Trophoblast cell (in vitro differentiated cells and primary cell): ENCODE results near the gene OTOG. TPM values are rescaled to one million over a fixed set of nuclear protein-coding genes. Genes with fewer than 3 reads are reported as not detected.
A peak's percentile ranks its signal among the peaks of the same experiment; 100 is the strongest.

ENCODE experiments used
- DNase-seq, 2 donors: peaks; one replicate each; pipeline ENCODE4 v3.0.0-alpha.2; 2016
- H2AFZ ChIP-seq: 2 replicates; pipeline ENCODE4 v1.6.1; 2013; ENCODE audit warnings: low read length, moderate library complexity, mild to moderate bottlenecking; ENCODE audit not compliant: insufficient read depth, poor library complexity
- H2AK5ac ChIP-seq: 2 replicates; pipeline ENCODE4 v1.6.1; 2013; ENCODE audit warnings: mild to moderate bottlenecking, low read length
- H2BK120ac ChIP-seq: 2 replicates; pipeline ENCODE4 v1.6.1; 2013; ENCODE audit warnings: low read length, mild to moderate bottlenecking, moderate library complexity; ENCODE audit not compliant: insufficient read depth, poor library complexity
- H2BK12ac ChIP-seq: 2 replicates; pipeline ENCODE4 v1.6.1; 2013; ENCODE audit warnings: mild to moderate bottlenecking, low read length, moderate library complexity
- H2BK5ac ChIP-seq: 2 replicates; pipeline ENCODE4 v1.6.1; 2013; ENCODE audit warnings: low read length, low read depth, moderate library complexity, mild to moderate bottlenecking; ENCODE audit not compliant: poor library complexity
- H3K14ac ChIP-seq: 2 replicates; pipeline ENCODE4 v1.6.1; 2013; ENCODE audit warnings: mild to moderate bottlenecking, low read length
- H3K18ac ChIP-seq: 2 replicates; pipeline ENCODE4 v1.6.1; 2013; ENCODE audit warnings: mild to moderate bottlenecking, low read length
- H3K23ac ChIP-seq: 2 replicates; pipeline ENCODE4 v1.6.1; 2013; ENCODE audit warnings: low read length
- H3K27ac ChIP-seq: 2 replicates; pipeline ENCODE4 v1.5.1; 2013; ENCODE audit warnings: low read depth, mild to moderate bottlenecking, inconsistent platforms, low read length, moderate library complexity
- H3K27me3 ChIP-seq: 2 replicates; pipeline ENCODE4 v1.6.1; 2013; ENCODE audit warnings: inconsistent platforms, mild to moderate bottlenecking, low read length, moderate library complexity; ENCODE audit not compliant: insufficient read depth
- H3K36me3 ChIP-seq, 2 experiments: 1 replicate in 1 of 2; 2 replicates in 1 of 2; pipeline ENCODE4 v1.6.1; 2013; ENCODE audit warnings: low read length in 2 of 2, mild to moderate bottlenecking in 2 of 2, moderate library complexity in 1 of 2; ENCODE audit not compliant: insufficient read depth in 2 of 2, control insufficient read depth in 1 of 2
- H3K4ac ChIP-seq: 2 replicates; pipeline ENCODE4 v1.6.1; 2013; ENCODE audit warnings: low read depth, mild to moderate bottlenecking, low read length, moderate library complexity
- H3K4me1 ChIP-seq, 2 experiments: 1 replicate in 1 of 2; 2 replicates in 1 of 2; pipeline ENCODE4 v1.6.1; 2013; ENCODE audit warnings: low read length in 2 of 2, mild to moderate bottlenecking in 2 of 2, moderate library complexity in 1 of 2; ENCODE audit not compliant: insufficient read depth in 2 of 2, control insufficient read depth in 1 of 2
- H3K4me2 ChIP-seq: 2 replicates; pipeline ENCODE4 v1.6.1; 2013; ENCODE audit warnings: inconsistent platforms, mild to moderate bottlenecking, low read length, moderate library complexity
- H3K4me3 ChIP-seq: 2 replicates; pipeline ENCODE4 v1.5.1; 2013; ENCODE audit warnings: mild to moderate bottlenecking, low read depth, low read length, inconsistent platforms
- H3K79me1 ChIP-seq: one replicate; pipeline ENCODE4 v1.6.1; 2013; ENCODE audit warnings: low read length
- H3K79me2 ChIP-seq: 2 replicates; pipeline ENCODE4 v1.6.1; 2013; ENCODE audit warnings: low read length, mild to moderate bottlenecking; ENCODE audit not compliant: control insufficient read depth, insufficient read depth, poor library complexity
- H3K9ac ChIP-seq: 2 replicates; pipeline ENCODE4 v1.6.1; 2013; ENCODE audit warnings: mild to moderate bottlenecking, low read length
- H3K9me3 ChIP-seq: 2 replicates; pipeline ENCODE4 v1.6.1; 2013; ENCODE audit warnings: low read depth, mild to moderate bottlenecking, control low read depth, inconsistent platforms, low read length; ENCODE audit not compliant: insufficient read depth
- H4K12ac ChIP-seq: 2 replicates; pipeline ENCODE4 v1.6.1; 2013; ENCODE audit warnings: low read depth, mild to moderate bottlenecking, low read length, moderate library complexity
- H4K8ac ChIP-seq: 2 replicates; pipeline ENCODE4 v1.6.1; 2013; ENCODE audit warnings: low read depth, mild to moderate bottlenecking, low read length, moderate library complexity
- H4K91ac ChIP-seq: one replicate; pipeline ENCODE4 v1.6.1; 2013; ENCODE audit warnings: low read depth, mild to moderate bottlenecking, low read length, moderate library complexity
- WGBS: extraction: QIAGEN DNeasy Blood & Tissue Kit; methylation state at CpG from one replicate; pipeline ENCODE4 v1.1.7; 2013; ENCODE audit warnings: missing lambda C conversion rate; ENCODE audit not compliant: insufficient read length, insufficient coverage; ENCODE audit errors: extremely low coverage; 5-methylcytosine and 5-hydroxymethylcytosine counted together
- polyA plus RNA-seq: library from polyadenylated mRNA; stranded (reverse); fragments of 200-250 nt; gene quantifications from 2 replicates; pipeline ENCODE4 v1.2.3, GENCODE V29; 2013

OTOG gene
- 0.05 and 0.06 TPM in 2 replicates for polyA plus RNA-seq

- H3K18ac ChIP-seq = no peak within 1 kb of the TSS
- H2BK120ac ChIP-seq = no peak within 1 kb of the TSS
- no peak within 1 kb of the TSS for H2AK5ac ChIP-seq
- no peak within 1 kb of the TSS for H4K8ac ChIP-seq
- H3K4me2 ChIP-seq = peak within 1 kb of the TSS; percentile 31
- H3K36me3 ChIP-seq = no peaks in the 10 kb centered on the region
- DNase-seq = no peak
- H4K12ac ChIP-seq = peak within 1 kb of the TSS; percentile 16
- no peak within 1 kb of the TSS for H3K4me3 ChIP-seq
- H3K79me2 ChIP-seq = no peaks in the 10 kb centered on the region
- no peak within 1 kb of the TSS for H2BK5ac ChIP-seq
- H4K91ac ChIP-seq = no peak within 1 kb of the TSS
- no peak within 1 kb of the TSS for H3K4ac ChIP-seq
- WGBS = no CpG with 5 or more reads among the region's 20 CpGs
- no peaks in the 10 kb centered on the region for H3K27me3 ChIP-seq
- H3K27ac ChIP-seq = no peak within 1 kb of the TSS
- peaks cover 13 to 15% of the 10 kb centered on the region in 2 experiments for H3K4me1 ChIP-seq
- no peaks in the 10 kb centered on the region for H3K79me1 ChIP-seq
- no peak within 1 kb of the TSS for H3K9ac ChIP-seq
- H2BK12ac ChIP-seq = no peak within 1 kb of the TSS
- no peak within 1 kb of the TSS for H3K14ac ChIP-seq
- peak within 1 kb of the TSS; percentile 9 for H2AFZ ChIP-seq
- no peak within 1 kb of the TSS for H3K23ac ChIP-seq
- H3K9me3 ChIP-seq = peaks cover 3% of the 10 kb centered on the region
These were observed at the start of gene OTOG for GRCh38 chr11:17547051-17547577. TSS of gene OTOG (plus strand) at chr11:17547259. CDS start at chr11:17547373, 114 bp downstream.

- H2AK5ac ChIP-seq = no peak overlapping the region
- H2BK120ac ChIP-seq = no peak overlapping the region
- H4K8ac ChIP-seq = no peak overlapping the region
- no peak overlapping the region for H3K27ac ChIP-seq
- H3K4me2 ChIP-seq = no peak overlapping the region
- no peaks in the 10 kb centered on the region for H3K36me3 ChIP-seq
- no peak overlapping the region for H2AFZ ChIP-seq
- H2BK5ac ChIP-seq = no peak overlapping the region
- no peak overlapping the region for H2BK12ac ChIP-seq
- no peak overlapping the region for H4K12ac ChIP-seq
- H3K79me2 ChIP-seq = no peaks in the 10 kb centered on the region
- H3K4me1 ChIP-seq = no peaks in the 10 kb centered on the region
- no peak for DNase-seq
- WGBS = no CpG with 5 or more reads among the region's 4 CpGs
- no peak overlapping the region for H3K4ac ChIP-seq
- no peaks in the 10 kb centered on the region for H3K27me3 ChIP-seq
- H3K4me3 ChIP-seq = no peak overlapping the region
- no peaks in the 10 kb centered on the region for H3K79me1 ChIP-seq
- H3K9me3 ChIP-seq = no peaks in the 10 kb centered on the region
- no peak overlapping the region for H3K14ac ChIP-seq
- H3K9ac ChIP-seq = no peak overlapping the region
- H3K18ac ChIP-seq = no peak overlapping the region
- no peak overlapping the region for H3K23ac ChIP-seq
- H4K91ac ChIP-seq = no peak overlapping the region
These were observed 49.0 kb upstream of the OTOG start for GRCh38 chr11:17498058-17498457.

GRCh38 chr11:17498475-17498874 is 48.6 kb upstream of the OTOG start:
- Histone ChIP-seq H2AFZ (no peak overlapping the region), H3K4me1 (no peaks in the 10 kb centered on the region), H3K18ac (no peak overlapping the region), H3K14ac (no peak overlapping the region), H4K91ac (no peak overlapping the region), H3K36me3 (no peaks in the 10 kb centered on the region), H3K79me1 (no peaks in the 10 kb centered on the region), H2AK5ac (no peak overlapping the region), H2BK5ac (no peak overlapping the region), H4K12ac (no peak overlapping the region), H3K4me2 (no peak overlapping the region), H2BK120ac (no peak overlapping the region), H3K4me3 (no peak overlapping the region), H4K8ac (no peak overlapping the region), H3K27me3 (no peaks in the 10 kb centered on the region), H3K27ac (no peak overlapping the region), H3K9ac (no peak overlapping the region), H3K9me3 (no peaks in the 10 kb centered on the region), H3K79me2 (no peaks in the 10 kb centered on the region), H3K4ac (no peak overlapping the region), H2BK12ac (no peak overlapping the region), H3K23ac (no peak overlapping the region)
- no CpG with 5 or more reads among the region's 5 CpGs for WGBS
- DNase-seq = peak; percentile 23 to 45

- Histone ChIP-seq H3K4ac (no peak overlapping the region), H3K4me1 (no peaks in the 10 kb centered on the region), H3K23ac (no peak overlapping the region), H2BK5ac (no peak overlapping the region), H2AFZ (no peak overlapping the region), H3K27ac (no peak overlapping the region), H3K9me3 (no peaks in the 10 kb centered on the region), H3K18ac (no peak overlapping the region), H3K9ac (no peak overlapping the region), H2AK5ac (no peak overlapping the region), H2BK120ac (no peak overlapping the region), H3K79me1 (no peaks in the 10 kb centered on the region), H4K91ac (no peak overlapping the region), H3K4me2 (no peak overlapping the region), H3K14ac (no peak overlapping the region), H3K4me3 (no peak overlapping the region), H3K27me3 (no peaks in the 10 kb centered on the region), H3K79me2 (no peaks in the 10 kb centered on the region), H4K12ac (no peak overlapping the region), H3K36me3 (no peaks in the 10 kb centered on the region), H4K8ac (no peak overlapping the region), H2BK12ac (no peak overlapping the region)
- no peak for DNase-seq
- no CpG with 5 or more reads among the region's 12 CpGs for WGBS
These were observed 46.4 kb upstream of the OTOG start for GRCh38 chr11:17500673-17501072.
